GM18873 (cell line): ENCODE data around the gene ABTB2.

ENCODE experiments used
- ATAC-seq: cut with Tn5 transposase; IDR thresholded peaks from one replicate; pipeline ENCODE4 v1.9.1; 2021; ENCODE audit warnings: mild to moderate bottlenecking, moderate library complexity, moderate number of reproducible peaks; ENCODE audit not compliant: unreplicated experiment, low FRiP score

Gene ABTB2

GRCh38 chr11:34268906-34269430, 88.8 kb downstream of the ABTB2 start:
- ATAC-seq, result no peak

GRCh38 chr11:34267417-34267816, 90.4 kb downstream of the ABTB2 start:
- ATAC-seq, result no peak

- no peak for ATAC-seq
Observed at GRCh38 chr11:34267013-34267412, 90.8 kb downstream of the ABTB2 start.

- no peak for ATAC-seq
Observed at GRCh38 chr11:34266090-34266912, 91.5 kb downstream of the ABTB2 start.

- ATAC-seq, result no peak
Observed at GRCh38 chr11:34264303-34265110, 93.3 kb downstream of the ABTB2 start.

GRCh38 chr11:34263441-34264091, 94.2 kb downstream of the ABTB2 start:
- ATAC-seq, result no peak

- ATAC-seq, result no peak
Observed at GRCh38 chr11:34262531-34263081, 95.2 kb downstream of the ABTB2 start.

- no peak for ATAC-seq
Observed at GRCh38 chr11:34261820-34262219, 96.0 kb downstream of the ABTB2 start.

- ATAC-seq, result no peak
Observed at GRCh38 chr11:34261095-34261494, 96.7 kb downstream of the ABTB2 start.

GRCh38 chr11:34260072-34260575, 97.7 kb downstream of the ABTB2 start:
- ATAC-seq, result no peak

- no peak for ATAC-seq
Observed at GRCh38 chr11:34259087-34259486, 98.7 kb downstream of the ABTB2 start.

- ATAC-seq, result no peak
Observed at GRCh38 chr11:34256626-34257025, 101.2 kb downstream of the ABTB2 start.

- no peak for ATAC-seq
Observed at GRCh38 chr11:34256150-34256549, 101.7 kb downstream of the ABTB2 start.

GRCh38 chr11:34255101-34255500, 102.7 kb downstream of the ABTB2 start:
- no peak for ATAC-seq

GRCh38 chr11:34254011-34254410, 103.8 kb downstream of the ABTB2 start:
- ATAC-seq, result no peak

- ATAC-seq, result no peak
Observed at GRCh38 chr11:34252651-34253050, 105.2 kb downstream of the ABTB2 start.

GRCh38 chr11:34252015-34252414, 105.8 kb downstream of the ABTB2 start:
- no peak for ATAC-seq

- no peak for ATAC-seq
Observed at GRCh38 chr11:34251589-34251980, 106.2 kb downstream of the ABTB2 start.

GRCh38 chr11:34250732-34251588, 106.8 kb downstream of the ABTB2 start:
- peak; percentile 81 for ATAC-seq
